ENCODE results near the gene SHISA3. TPM values are rescaled to one million over a fixed set of nuclear protein-coding genes. Genes with fewer than 3 reads are reported as not detected.
"Not testable (repeated sequence)": the region's sequence is repeated elsewhere in the genome, so short reads cannot be mapped to it uniquely, and the experiment has no call there.

The SHISA3 gene
- total RNA-seq, 2 experiments from 2014 or later = 0.38 TPM; not detected in 1

GRCh38 chr4:42369489-42369888, 27.8 kb upstream of the SHISA3 start:
- intact Hi-C loops (cut with micrococcal nuclease; ENCODE audit: unreplicated experiment) = no loop called here
- no peak for DNase-seq (ENCODE audit: low spot score)
- ChIA-PET CTCF (ENCODE audit: unreplicated experiment) (no interaction called here), POLR2A (interaction anchor here (0.9 kb wide), 1 partner anchor 10 kb away, joined by 3 read pairs; no protein-coding TSS in a partner anchor)
- Histone ChIP-seq H3K4me1 (ENCODE audit: insufficient read depth, low read length, poor library complexity, severe bottlenecking) (no peaks in the 10 kb centered on the region), H3K79me2 (ENCODE audit: insufficient read depth, low read depth, low read length) (no peaks in the 10 kb centered on the region), H3K36me3 (ENCODE audit: insufficient read depth, low read length) (no peaks in the 10 kb centered on the region), H4K20me1 (ENCODE audit: insufficient read depth, low read length) (no peaks in the 10 kb centered on the region), H3K4me3 (ENCODE audit: low read depth, low read length, poor library complexity, severe bottlenecking) (no peak overlapping the region), H3K4me2 (ENCODE audit: low read length) (no peak overlapping the region), H3K9me3 (ENCODE audit: low read length) (no peaks in the 10 kb centered on the region), H2AFZ (ENCODE audit: low read length) (no peak overlapping the region), H3K27ac (ENCODE audit: low read depth, low read length, poor library complexity, severe bottlenecking) (no peak overlapping the region), H3K9me2 (ENCODE audit: insufficient read depth, low read length) (no peaks in the 10 kb centered on the region)
- TF ChIP-seq EZH2phosphoT487 (IDR thresholded peaks at IDR 0.05; ENCODE audit: borderline replicate concordance, low read depth, low read length) (no peak), CTCF (conservative IDR thresholded peaks at IDR 0.05; ENCODE audit: low read length) (no peak)
- no TSS peak for BruUV-seq (replicated peaks)

GRCh38 chr4:42371305-42372252, 25.7 kb upstream of the SHISA3 start:
- BruUV-seq (replicated peaks) = no TSS peak
- peak; percentile 63 for DNase-seq (ENCODE audit: low spot score)
- CTCF ChIA-PET (ENCODE audit: unreplicated experiment) = no interaction called here

GRCh38 chr4:42372303-42372702, 25.0 kb upstream of the SHISA3 start:
- H2AFZ ChIP-seq (ENCODE audit: low read length); H3K4me2 ChIP-seq (ENCODE audit: low read length); BruUV-seq (replicated peaks); H3K36me3 ChIP-seq (ENCODE audit: insufficient read depth, low read length); DNase-seq (ENCODE audit: low spot score); H4K20me1 ChIP-seq (ENCODE audit: insufficient read depth, low read length); H3K9me2 ChIP-seq (ENCODE audit: insufficient read depth, low read length); H3K9me3 ChIP-seq (ENCODE audit: low read length); H3K27ac ChIP-seq (ENCODE audit: low read depth, low read length, poor library complexity, severe bottlenecking); H3K4me3 ChIP-seq (ENCODE audit: low read depth, low read length, poor library complexity, severe bottlenecking); H3K79me2 ChIP-seq (ENCODE audit: insufficient read depth, low read depth, low read length); H3K4me1 ChIP-seq (ENCODE audit: insufficient read depth, low read length, poor library complexity, severe bottlenecking); CTCF ChIA-PET (ENCODE audit: unreplicated experiment): not testable (repeated sequence)
- POLR2A ChIA-PET = interaction anchor here (0.6 kb wide), 1 partner anchor 341 kb away, joined by 4 read pairs; no protein-coding TSS in a partner anchor
- intact Hi-C loops (cut with micrococcal nuclease; ENCODE audit: unreplicated experiment) = loop anchor here (2.0 to 5.0 kb wide), 3 partner anchors 90 to 492 kb away; no protein-coding TSS in a partner anchor

More at GRCh38 chr4:42371305-42372252, 25.7 kb upstream of the SHISA3 start:
- Histone ChIP-seq H3K9me2 (ENCODE audit: insufficient read depth, low read length) (no peaks in the 10 kb centered on the region), H4K20me1 (ENCODE audit: insufficient read depth, low read length) (no peaks in the 10 kb centered on the region), H3K79me2 (ENCODE audit: insufficient read depth, low read depth, low read length) (no peaks in the 10 kb centered on the region), H2AFZ (ENCODE audit: low read length) (no peak overlapping the region), H3K36me3 (ENCODE audit: insufficient read depth, low read length) (no peaks in the 10 kb centered on the region), H3K4me3 (ENCODE audit: low read depth, low read length, poor library complexity, severe bottlenecking) (no peak overlapping the region), H3K4me1 (ENCODE audit: insufficient read depth, low read length, poor library complexity, severe bottlenecking) (no peaks in the 10 kb centered on the region), H3K9me3 (ENCODE audit: low read length) (no peaks in the 10 kb centered on the region), H3K27ac (ENCODE audit: low read depth, low read length, poor library complexity, severe bottlenecking) (no peak overlapping the region), H3K4me2 (ENCODE audit: low read length) (no peak overlapping the region)
- POLR2A ChIA-PET = interaction anchor here (0.6 to 1.6 kb wide), 8 partner anchors 10 to 361 kb away, joined by 3 to 7 read pairs (median 4); no protein-coding TSS in a partner anchor
- intact Hi-C loops (cut with micrococcal nuclease; ENCODE audit: unreplicated experiment) = loop anchor here (2.0 to 5.0 kb wide), 3 partner anchors 89 to 493 kb away; no protein-coding TSS in a partner anchor
- TF ChIP-seq EZH2phosphoT487 (IDR thresholded peaks at IDR 0.05; ENCODE audit: borderline replicate concordance, low read depth, low read length) (no peak), CTCF (conservative IDR thresholded peaks at IDR 0.05; ENCODE audit: low read length) (peak; percentile 87)
